ENCODE results near the gene B9D2.

DNA sequence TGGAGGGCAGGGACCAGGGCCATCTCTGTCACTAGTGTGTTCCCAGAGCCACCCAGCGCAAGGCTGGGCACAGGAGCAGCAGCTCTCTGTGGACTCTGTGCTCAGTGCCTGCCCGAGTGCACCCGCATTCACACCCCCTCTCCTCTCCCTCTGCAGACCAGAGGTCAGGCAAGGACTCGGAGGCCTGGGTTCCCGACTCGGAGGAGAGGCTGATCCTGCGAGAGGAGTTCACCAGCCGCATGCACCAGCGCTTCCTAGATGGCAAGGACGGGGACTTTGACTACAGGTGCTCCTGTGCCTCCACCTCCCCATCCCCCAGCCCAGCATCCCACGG lies 43.8 kb downstream of the B9D2 start:
- TF ChIP-seq, protein P1, sequence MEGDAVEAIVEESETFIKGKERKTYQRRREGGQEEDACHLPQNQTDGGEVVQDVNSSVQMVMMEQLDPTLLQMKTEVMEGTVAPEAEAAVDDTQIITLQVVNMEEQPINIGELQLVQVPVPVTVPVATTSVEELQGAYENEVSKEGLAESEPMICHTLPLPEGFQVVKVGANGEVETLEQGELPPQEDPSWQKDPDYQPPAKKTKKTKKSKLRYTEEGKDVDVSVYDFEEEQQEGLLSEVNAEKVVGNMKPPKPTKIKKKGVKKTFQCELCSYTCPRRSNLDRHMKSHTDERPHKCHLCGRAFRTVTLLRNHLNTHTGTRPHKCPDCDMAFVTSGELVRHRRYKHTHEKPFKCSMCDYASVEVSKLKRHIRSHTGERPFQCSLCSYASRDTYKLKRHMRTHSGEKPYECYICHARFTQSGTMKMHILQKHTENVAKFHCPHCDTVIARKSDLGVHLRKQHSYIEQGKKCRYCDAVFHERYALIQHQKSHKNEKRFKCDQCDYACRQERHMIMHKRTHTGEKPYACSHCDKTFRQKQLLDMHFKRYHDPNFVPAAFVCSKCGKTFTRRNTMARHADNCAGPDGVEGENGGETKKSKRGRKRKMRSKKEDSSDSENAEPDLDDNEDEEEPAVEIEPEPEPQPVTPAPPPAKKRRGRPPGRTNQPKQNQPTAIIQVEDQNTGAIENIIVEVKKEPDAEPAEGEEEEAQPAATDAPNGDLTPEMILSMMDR (IDR thresholded peaks at IDR 0.05; ENCODE audit: insufficient read depth, low read depth, low read length), result no peak
- TF ChIP-seq EZH2 (IDR thresholded peaks at IDR 0.05; ENCODE audit: insufficient read depth, low read length), result no peak
